NT2/D1 (cell line): ENCODE data around the gene CAGE1.

Source experiments
- SUZ12 ChIP-seq: IDR thresholded peaks from 2 replicates; pipeline ENCODE4 v1.6.1; 2011; ENCODE audit not compliant: insufficient read length, insufficient read depth; ENCODE audit errors: extremely low read depth
- YY1 ChIP-seq: IDR thresholded peaks from 2 replicates; pipeline ENCODE4 v1.6.1; 2011; ENCODE audit not compliant: insufficient read length, insufficient read depth
- ZNF274 ChIP-seq: IDR thresholded peaks from 2 replicates; pipeline ENCODE4 v1.6.1; 2011; ENCODE audit warnings: mild to moderate bottlenecking, low read depth, low read length

DNA sequence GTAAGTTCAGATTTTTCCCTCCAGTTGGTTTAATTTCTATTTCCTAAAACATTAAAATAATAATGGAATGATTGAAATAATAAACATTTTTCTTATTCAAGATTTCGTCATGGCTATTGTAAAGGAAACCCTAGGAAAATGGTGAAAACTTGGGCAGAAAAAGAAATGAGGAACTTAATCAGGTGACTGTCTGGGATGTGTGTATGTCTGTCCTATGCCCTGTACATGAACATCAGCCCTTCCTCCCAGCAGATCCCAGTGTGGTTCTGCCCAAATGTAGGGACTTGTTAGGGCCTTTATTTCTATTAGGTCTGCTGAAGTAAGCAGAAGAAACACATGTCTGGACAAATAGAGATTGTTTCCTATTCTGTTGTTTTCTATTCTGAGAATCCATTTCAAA is 13.2 kb upstream of the CAGE1 start:
- TF ChIP-seq ZNF274 (no peak), SUZ12 (no peak), YY1 (no peak)
